Astrocyte (in vitro differentiated cells and primary cell): ENCODE data around the gene ANKFY1. TPM values are rescaled to one million over a fixed set of nuclear protein-coding genes. Genes with fewer than 3 reads are reported as not detected.

ENCODE experiments used
- DNase-seq: peaks from one replicate; pipeline ENCODE4 v3.0.0-alpha.2; 2010; ENCODE audit warnings: low read depth
- FAIRE-seq: peaks from 2 replicates; lab custom pipeline; 2011; peaks lifted over from hg19 to GRCh38; lab: Jason Lieb, UNC
- H2AFZ ChIP-seq: 2 replicates; pipeline ENCODE4 v1.6.0; 2012; ENCODE audit warnings: low read depth, low read length, inconsistent platforms
- H3K27ac ChIP-seq: 2 replicates; pipeline ENCODE4 v1.5.1; 2011; ENCODE audit warnings: low read depth, low read length, inconsistent platforms
- H3K27me3 ChIP-seq: 2 replicates; pipeline ENCODE4 v1.6.0; 2011; ENCODE audit warnings: low read length, inconsistent platforms; ENCODE audit not compliant: insufficient read depth
- H3K36me3 ChIP-seq: 2 replicates; pipeline ENCODE4 v1.5.1; 2011; ENCODE audit warnings: low read length, inconsistent platforms; ENCODE audit not compliant: insufficient read depth
- H3K4me1 ChIP-seq: 2 replicates; pipeline ENCODE4 v1.5.1; 2011; ENCODE audit warnings: low read length, inconsistent platforms; ENCODE audit not compliant: insufficient read depth
- H3K4me2 ChIP-seq: 2 replicates; pipeline ENCODE4 v1.6.0; 2012; ENCODE audit warnings: low read length, inconsistent platforms
- H3K4me3 ChIP-seq: 2 replicates; pipeline ENCODE4 v1.5.1; 2011; ENCODE audit warnings: low read depth, mild to moderate bottlenecking, low read length, inconsistent platforms; ENCODE audit not compliant: insufficient read depth
- H3K79me2 ChIP-seq: 2 replicates; pipeline ENCODE4 v1.6.0; 2012; ENCODE audit warnings: mild to moderate bottlenecking, low read length, inconsistent platforms; ENCODE audit not compliant: insufficient read depth
- H3K9ac ChIP-seq: 2 replicates; pipeline ENCODE4 v1.6.0; 2012; ENCODE audit warnings: mild to moderate bottlenecking, low read length, inconsistent platforms
- H3K9me3 ChIP-seq: 2 replicates; pipeline ENCODE4 v1.5.1; 2012; ENCODE audit warnings: low read depth, mild to moderate bottlenecking, low read length, inconsistent platforms; ENCODE audit not compliant: insufficient read depth
- H4K20me1 ChIP-seq: 2 replicates; pipeline ENCODE4 v1.6.0; 2012; ENCODE audit warnings: low read length, inconsistent platforms; ENCODE audit not compliant: insufficient read depth
- H3K27ac Mint-ChIP-seq: one replicate; pipeline ENCODE4 v1.8.0; 2021; ENCODE audit warnings: mild to moderate bottlenecking, mixed read lengths; ENCODE audit not compliant: unreplicated experiment
- H3K27me3 Mint-ChIP-seq: one replicate; pipeline ENCODE4 v1.8.0; 2021; ENCODE audit warnings: low read depth, mixed read lengths; ENCODE audit not compliant: unreplicated experiment
- H3K36me3 Mint-ChIP-seq: one replicate; pipeline ENCODE4 v1.8.0; 2021; ENCODE audit warnings: low read depth, mixed read lengths; ENCODE audit not compliant: unreplicated experiment
- H3K4me1 Mint-ChIP-seq: one replicate; pipeline ENCODE4 v1.8.0; 2021; ENCODE audit warnings: low read depth, mixed read lengths; ENCODE audit not compliant: unreplicated experiment
- H3K4me3 Mint-ChIP-seq: one replicate; pipeline ENCODE4 v1.8.0; 2021; ENCODE audit warnings: mild to moderate bottlenecking, moderate library complexity, mixed read lengths; ENCODE audit not compliant: unreplicated experiment
- H3K9me3 Mint-ChIP-seq: one replicate; pipeline ENCODE4 v1.8.0; 2021; ENCODE audit warnings: mild to moderate bottlenecking, mixed read lengths; ENCODE audit not compliant: unreplicated experiment
- EZH2 ChIP-seq: IDR thresholded peaks from 2 replicates; pipeline ENCODE4 v1.6.1; 2012; ENCODE audit warnings: mild to moderate bottlenecking, low read length, inconsistent platforms; ENCODE audit not compliant: insufficient read depth
- total RNA-seq: library from RNA; stranded (reverse); gene quantifications from 2 replicates; pipeline ENCODE4 v1.2.1, GENCODE V29; 2021
- TF ChIP-seq, protein P1 (sequence below): IDR thresholded peaks from 2 replicates; pipeline ENCODE4 v1.5.1; 2011; ENCODE audit warnings: low read depth, mild to moderate bottlenecking, inconsistent platforms, low read length, moderate library complexity; ENCODE audit not compliant: insufficient read depth

The ANKFY1 gene
- total RNA-seq, 1 donor from 2014 or later: 52.0 TPM

- Histone ChIP-seq H4K20me1 (peaks cover 68% of the 10 kb centered on the region), H3K79me2 (peaks cover 51% of the 10 kb centered on the region), H3K36me3 (peaks cover 5% of the 10 kb centered on the region), H3K9ac (no peak overlapping the region), H3K27ac (no peak overlapping the region), H3K4me3 (no peak overlapping the region), H3K4me2 (no peak overlapping the region), H3K27me3 (no peaks in the 10 kb centered on the region), H3K9me3 (no peaks in the 10 kb centered on the region), H3K4me1 (peaks cover 10% of the 10 kb centered on the region), H2AFZ (no peak overlapping the region)
- Mint-ChIP-seq H3K9me3 (no peaks in the 10 kb centered on the region), H3K4me1 (peaks cover 17% of the 10 kb centered on the region), H3K4me3 (no peak overlapping the region), H3K27ac (no peak overlapping the region), H3K36me3 (peaks cover 4% of the 10 kb centered on the region), H3K27me3 (no peaks in the 10 kb centered on the region)
- TF ChIP-seq, protein P1, sequence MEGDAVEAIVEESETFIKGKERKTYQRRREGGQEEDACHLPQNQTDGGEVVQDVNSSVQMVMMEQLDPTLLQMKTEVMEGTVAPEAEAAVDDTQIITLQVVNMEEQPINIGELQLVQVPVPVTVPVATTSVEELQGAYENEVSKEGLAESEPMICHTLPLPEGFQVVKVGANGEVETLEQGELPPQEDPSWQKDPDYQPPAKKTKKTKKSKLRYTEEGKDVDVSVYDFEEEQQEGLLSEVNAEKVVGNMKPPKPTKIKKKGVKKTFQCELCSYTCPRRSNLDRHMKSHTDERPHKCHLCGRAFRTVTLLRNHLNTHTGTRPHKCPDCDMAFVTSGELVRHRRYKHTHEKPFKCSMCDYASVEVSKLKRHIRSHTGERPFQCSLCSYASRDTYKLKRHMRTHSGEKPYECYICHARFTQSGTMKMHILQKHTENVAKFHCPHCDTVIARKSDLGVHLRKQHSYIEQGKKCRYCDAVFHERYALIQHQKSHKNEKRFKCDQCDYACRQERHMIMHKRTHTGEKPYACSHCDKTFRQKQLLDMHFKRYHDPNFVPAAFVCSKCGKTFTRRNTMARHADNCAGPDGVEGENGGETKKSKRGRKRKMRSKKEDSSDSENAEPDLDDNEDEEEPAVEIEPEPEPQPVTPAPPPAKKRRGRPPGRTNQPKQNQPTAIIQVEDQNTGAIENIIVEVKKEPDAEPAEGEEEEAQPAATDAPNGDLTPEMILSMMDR: no peak
- no peak for TF ChIP-seq EZH2
- FAIRE-seq: no peak
- no peak for DNase-seq
These were observed 31.9 kb upstream of the ANKFY1 start for GRCh38 chr17:4295686-4296085.

DNA sequence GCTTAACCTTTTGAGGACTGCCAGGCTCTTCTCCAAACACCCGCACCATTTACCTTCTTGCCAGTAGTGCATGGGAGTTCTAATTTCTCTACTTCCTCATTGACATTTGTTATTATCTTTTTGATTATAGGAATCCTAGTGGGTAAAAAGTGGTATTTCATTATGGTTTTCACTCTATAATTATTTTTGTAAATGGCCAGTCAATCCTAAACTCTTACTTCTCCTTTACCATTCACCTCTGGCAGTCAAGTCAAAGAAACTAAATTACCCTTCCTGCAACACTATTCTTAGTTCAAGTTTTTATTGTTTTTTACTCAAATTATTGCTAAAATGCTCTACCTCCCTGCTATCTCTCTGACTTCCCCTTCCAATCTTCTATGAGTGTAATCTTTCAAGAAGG is 29.8 kb upstream of the ANKFY1 start:
- Mint-ChIP-seq H3K9me3 (no peaks in the 10 kb centered on the region), H3K27me3 (no peaks in the 10 kb centered on the region), H3K36me3 (peaks cover 4% of the 10 kb centered on the region), H3K4me3 (no peak overlapping the region), H3K27ac (no peak overlapping the region), H3K4me1 (peaks cover 17% of the 10 kb centered on the region)
- H3K79me2 ChIP-seq: peaks cover 44% of the 10 kb centered on the region
- H3K4me2 ChIP-seq: no peak overlapping the region
- TF ChIP-seq, protein P1: no peak
- TF ChIP-seq EZH2: no peak
- no peak for DNase-seq
- H4K20me1 ChIP-seq: peaks cover 60% of the 10 kb centered on the region
- H3K27ac ChIP-seq: no peak overlapping the region
- H2AFZ ChIP-seq: no peak overlapping the region
- H3K36me3 ChIP-seq: peaks cover 5% of the 10 kb centered on the region
- FAIRE-seq: no peak
- peaks cover 10% of the 10 kb centered on the region for H3K4me1 ChIP-seq
- H3K9me3 ChIP-seq: no peaks in the 10 kb centered on the region
- no peak overlapping the region for H3K4me3 ChIP-seq
- H3K27me3 ChIP-seq: no peaks in the 10 kb centered on the region
- H3K9ac ChIP-seq: no peak overlapping the region

GRCh38 chr17:4287710-4288109 is 23.9 kb upstream of the ANKFY1 start:
- Histone ChIP-seq H3K79me2 (peaks cover 13% of the 10 kb centered on the region), H3K4me2 (no peak overlapping the region), H4K20me1 (peaks cover 21% of the 10 kb centered on the region), H3K4me1 (no peaks in the 10 kb centered on the region), H3K9me3 (no peaks in the 10 kb centered on the region), H3K4me3 (no peak overlapping the region), H3K27me3 (no peaks in the 10 kb centered on the region), H3K27ac (no peak overlapping the region), H3K9ac (no peak overlapping the region), H2AFZ (no peak overlapping the region), H3K36me3 (no peaks in the 10 kb centered on the region)
- H3K4me1 Mint-ChIP-seq: no peaks in the 10 kb centered on the region
- H3K27ac Mint-ChIP-seq: no peak overlapping the region
- H3K27me3 Mint-ChIP-seq: no peaks in the 10 kb centered on the region
- H3K9me3 Mint-ChIP-seq: no peaks in the 10 kb centered on the region
- H3K4me3 Mint-ChIP-seq: no peak overlapping the region
- no peak for DNase-seq
- TF ChIP-seq, protein P1: no peak
- no peak for TF ChIP-seq EZH2
- no peak for FAIRE-seq
- peaks cover 9% of the 10 kb centered on the region for H3K36me3 Mint-ChIP-seq
